ENCODE results near the gene MSH3.
"Not testable (repeated sequence)": the region's sequence is repeated elsewhere in the genome, so short reads cannot be mapped to it uniquely, and the experiment has no call there.

DNA sequence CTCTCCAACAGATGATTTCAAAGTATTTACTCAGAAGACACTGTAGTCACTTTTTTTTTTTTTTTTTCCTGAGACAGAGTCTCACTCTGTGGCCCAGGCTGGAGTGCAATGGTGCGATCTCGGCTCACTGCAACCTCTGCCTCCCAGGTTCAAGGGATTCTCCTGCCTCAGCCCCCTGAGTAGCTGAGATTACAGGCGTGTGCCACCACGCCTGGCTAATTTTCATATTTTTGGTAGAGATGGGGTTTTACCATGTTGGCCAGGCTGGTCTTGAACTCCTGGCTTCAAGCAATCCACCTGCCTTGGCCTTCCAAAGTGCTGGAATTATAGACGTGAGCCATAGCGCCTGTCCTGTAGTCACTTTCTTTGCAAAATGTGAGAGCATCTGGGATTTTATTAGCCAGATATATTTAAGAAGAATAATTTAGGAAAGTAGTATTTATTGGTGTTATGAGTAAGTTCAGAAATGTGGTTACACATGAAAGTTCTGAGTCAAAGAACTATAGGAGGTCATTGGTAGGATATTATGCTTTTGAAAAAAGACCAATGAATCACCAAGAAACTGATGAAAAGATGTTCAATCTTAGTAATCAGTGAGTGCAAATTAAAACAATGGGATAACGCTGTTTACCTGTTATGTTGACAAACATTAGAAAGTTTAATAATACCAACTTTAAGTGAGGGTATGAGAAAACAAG, 135.0 kb downstream of the MSH3 start:
- TF ChIP-seq, protein P1, sequence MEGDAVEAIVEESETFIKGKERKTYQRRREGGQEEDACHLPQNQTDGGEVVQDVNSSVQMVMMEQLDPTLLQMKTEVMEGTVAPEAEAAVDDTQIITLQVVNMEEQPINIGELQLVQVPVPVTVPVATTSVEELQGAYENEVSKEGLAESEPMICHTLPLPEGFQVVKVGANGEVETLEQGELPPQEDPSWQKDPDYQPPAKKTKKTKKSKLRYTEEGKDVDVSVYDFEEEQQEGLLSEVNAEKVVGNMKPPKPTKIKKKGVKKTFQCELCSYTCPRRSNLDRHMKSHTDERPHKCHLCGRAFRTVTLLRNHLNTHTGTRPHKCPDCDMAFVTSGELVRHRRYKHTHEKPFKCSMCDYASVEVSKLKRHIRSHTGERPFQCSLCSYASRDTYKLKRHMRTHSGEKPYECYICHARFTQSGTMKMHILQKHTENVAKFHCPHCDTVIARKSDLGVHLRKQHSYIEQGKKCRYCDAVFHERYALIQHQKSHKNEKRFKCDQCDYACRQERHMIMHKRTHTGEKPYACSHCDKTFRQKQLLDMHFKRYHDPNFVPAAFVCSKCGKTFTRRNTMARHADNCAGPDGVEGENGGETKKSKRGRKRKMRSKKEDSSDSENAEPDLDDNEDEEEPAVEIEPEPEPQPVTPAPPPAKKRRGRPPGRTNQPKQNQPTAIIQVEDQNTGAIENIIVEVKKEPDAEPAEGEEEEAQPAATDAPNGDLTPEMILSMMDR (optimal IDR thresholded peaks at IDR 0.05 in 1 of 3, IDR thresholded peaks at IDR 0.05 in 1 of 3, conservative IDR thresholded peaks at IDR 0.05 in 1 of 3; ENCODE audit: extremely low read depth in 1 of 3, insufficient read depth in 2 of 3, low read length in 3 of 3): not testable (repeated sequence)
- TF ChIP-seq EZH2 (IDR thresholded peaks at IDR 0.05; ENCODE audit: low read length): not testable (repeated sequence)

Data from keratinocyte (primary cell).